GM12878 (cell line): Measurements from ENCODE around the gene LRRN4. TPM values are rescaled to one million over a fixed set of nuclear protein-coding genes. Genes with fewer than 3 reads are reported as not detected.

Experiments used
- ATAC-seq: fragments of 200-7000 bp; cut with Tn5 transposase; 3 replicates; pipeline ENCODE4 v1.9.1; 2020; ENCODE audit warnings: mild to moderate bottlenecking, moderate library complexity
- BruUV-seq: library from RNA; stranded (reverse); fragments of 400-500 nt; replicated peaks from 2 replicates; lab custom pipeline; 2021; lab: Mats Ljungman, UMichigan
- CTCF ChIA-PET: fragments of 300-600 bp; sonication (Branson Sonifier 250); formaldehyde crosslinking; extraction: SDS; loops from one replicate; lab custom pipeline; 2021; ENCODE audit warnings: inconsistent platforms; lab: Yijun Ruan, JAX
- POLR2A ChIA-PET: fragments of 350-600 bp; formaldehyde crosslinking; extraction: SDS; loops from one replicate; lab custom pipeline; 2021; ENCODE audit warnings: inconsistent platforms; lab: Charles Lee
- RAD21 ChIA-PET: fragments of 300-600 bp; sonication (Branson Sonifier 250); formaldehyde crosslinking; loops from one replicate; lab custom pipeline; 2023; ENCODE audit warnings: antibody characterized with exemption; ENCODE audit not compliant: unreplicated experiment; lab: Charles Lee
- SMC1A ChIA-PET: fragments of 300-600 bp; sonication (Branson Sonifier 250); formaldehyde crosslinking; loops from one replicate; lab custom pipeline; 2023; ENCODE audit not compliant: unreplicated experiment, uncharacterized antibody; lab: Charles Lee
- DNase-seq: peaks from one replicate; pipeline ENCODE4 v3.0.0-alpha.2; 2011; ENCODE audit warnings: low read depth, low spot score
- FAIRE-seq: peaks from 3 replicates; lab custom pipeline; 2011; peaks lifted over from hg19 to GRCh38; lab: Jason Lieb, UNC
- H2AFZ ChIP-seq: 2 replicates; pipeline ENCODE4 v1.6.0; 2011; ENCODE audit warnings: low read depth, low read length, control low read depth; ENCODE audit not compliant: control insufficient read depth
- H3K27ac ChIP-seq: 2 replicates; pipeline ENCODE4 v1.5.1; 2011; ENCODE audit warnings: control low read depth; ENCODE audit not compliant: control insufficient read depth, insufficient read depth
- H3K27me3 ChIP-seq, 2 experiments: replicated peaks in 1 of 2; 2 replicates each; pipeline versions ENCODE4 v1.6.0 to v1.6.1; 2011; ENCODE audit warnings: low read length in 1 of 2; ENCODE audit not compliant: control insufficient read depth in 2 of 2, insufficient read depth in 2 of 2
- H3K36me3 ChIP-seq, 2 experiments: 2 replicates each; pipeline ENCODE4 v1.5.1; 2011; ENCODE audit warnings: low read length in 1 of 2; ENCODE audit not compliant: control insufficient read depth in 2 of 2, insufficient read depth in 2 of 2
- H3K4me1 ChIP-seq: 2 replicates; pipeline ENCODE4 v1.6.1; 2011; ENCODE audit warnings: mild to moderate bottlenecking, low read length, moderate library complexity, mixed read lengths; ENCODE audit not compliant: control insufficient read depth, insufficient read depth
- H3K4me2 ChIP-seq: 2 replicates; pipeline ENCODE4 v1.6.0; 2011; ENCODE audit warnings: control low read depth; ENCODE audit not compliant: control insufficient read depth, insufficient read depth
- H3K4me3 ChIP-seq: fragments of 200-600 bp; sonication (generic); 2 replicates; pipeline ENCODE4 v1.5.1; 2016
- H3K79me2 ChIP-seq: 2 replicates; pipeline ENCODE4 v1.6.0; 2011; ENCODE audit warnings: low read length; ENCODE audit not compliant: control insufficient read depth, insufficient read depth
- H3K9ac ChIP-seq: 2 replicates; pipeline ENCODE4 v1.8.0; 2011; ENCODE audit warnings: low read length, control low read depth, mixed read lengths; ENCODE audit not compliant: control insufficient read depth, insufficient read depth
- H3K9me3 ChIP-seq: replicated peaks from 3 replicates; pipeline ENCODE4 v1.5.1; 2011; ENCODE audit warnings: mild to moderate bottlenecking, low read length; ENCODE audit not compliant: control insufficient read depth, insufficient read depth
- H4K20me1 ChIP-seq: 2 replicates; pipeline ENCODE4 v1.6.0; 2011; ENCODE audit not compliant: control insufficient read depth, insufficient read depth
- BCL3 ChIP-seq: IDR thresholded peaks from 2 replicates; pipeline ENCODE4 v1.6.1; 2011; ENCODE audit warnings: borderline replicate concordance, low read depth, mild to moderate bottlenecking, moderate library complexity, low read length; ENCODE audit not compliant: insufficient read depth, poor library complexity, severe bottlenecking
- CEBPZ ChIP-seq: fragments of 150-350 bp; IDR thresholded peaks from 2 replicates; pipeline ENCODE4 v1.6.1; 2016; ENCODE audit warnings: low read depth, low read length
- EED ChIP-seq: sonication (generic); IDR thresholded peaks from 2 replicates; pipeline ENCODE4 v1.6.1; 2016; ENCODE audit warnings: antibody characterized with exemption, low read depth
- FOS ChIP-seq: IDR thresholded peaks from 3 replicates; pipeline ENCODE4 v1.6.1; 2011; ENCODE audit warnings: borderline replicate concordance; ENCODE audit not compliant: insufficient read length; ENCODE audit errors: extremely low read depth
- HDAC2 ChIP-seq: fragments of 200-600 bp; sonication (generic); IDR thresholded peaks from 2 replicates; pipeline ENCODE4 v1.6.1; 2017
- IRF4 ChIP-seq: IDR thresholded peaks from 2 replicates; pipeline ENCODE4 v1.6.1; 2011; ENCODE audit warnings: low read depth, low read length
- KAT2A ChIP-seq: conservative IDR thresholded peaks from 2 replicates; pipeline ENCODE4 v1.6.1; 2011; ENCODE audit warnings: low read depth, low read length; ENCODE audit not compliant: control insufficient read depth
- KDM1A ChIP-seq: fragments of 200-600 bp; sonication (generic); IDR thresholded peaks from 2 replicates; pipeline ENCODE4 v1.6.1; 2016; ENCODE audit warnings: borderline replicate concordance
- MLLT1 ChIP-seq: fragments of 450-650 bp; IDR thresholded peaks from 2 replicates; pipeline ENCODE4 v1.6.1; 2016; ENCODE audit warnings: mild to moderate bottlenecking
- PBX3 ChIP-seq: IDR thresholded peaks from 2 replicates; pipeline ENCODE4 v1.6.1; 2011; ENCODE audit warnings: mild to moderate bottlenecking, low read depth, low read length, moderate library complexity; ENCODE audit not compliant: insufficient replicate concordance
- POLR2A ChIP-seq: IDR thresholded peaks from 2 replicates; pipeline ENCODE4 v1.6.1; 2011; ENCODE audit warnings: low read depth, mild to moderate bottlenecking, low read length
- RBBP5 ChIP-seq: fragments of 200-600 bp; sonication (generic); conservative IDR thresholded peaks from 2 replicates; pipeline ENCODE4 v1.6.1; 2016
- SIX5 ChIP-seq: IDR thresholded peaks from 2 replicates; pipeline ENCODE4 v1.6.1; 2011; ENCODE audit warnings: mild to moderate bottlenecking, low read depth, low read length, moderate library complexity; ENCODE audit not compliant: severe bottlenecking
- SREBF2 ChIP-seq: IDR thresholded peaks from 2 replicates; pipeline ENCODE4 v1.6.1; 2012; ENCODE audit warnings: mild to moderate bottlenecking, low read length
- TAF1 ChIP-seq: IDR thresholded peaks from 2 replicates; pipeline ENCODE4 v1.6.1; 2011; ENCODE audit warnings: mild to moderate bottlenecking, low read depth, low read length, borderline replicate concordance
- TCF7 ChIP-seq: IDR thresholded peaks from 2 replicates; pipeline ENCODE4 v1.6.1; 2014; ENCODE audit warnings: antibody characterized with exemption, borderline replicate concordance
- WGBS: methylation state at CpG from one replicate; pipeline ENCODE4 v1.1.6; 2016; ENCODE audit warnings: low lambda C conversion rate; ENCODE audit not compliant: insufficient replicate concordance, insufficient coverage; ENCODE audit errors: missing lambda C conversion rate; 5-methylcytosine and 5-hydroxymethylcytosine counted together
- in situ Hi-C: fragments of 300-500 bp; cut with MboI; formaldehyde crosslinking; loops from 9 replicates; pipeline ENCODE4 v1.14.3; 2018; ENCODE audit warnings: mixed read lengths
- intact Hi-C: fragments of 100-400 bp; cut with micrococcal nuclease; formaldehyde crosslinking; loops from one replicate; pipeline ENCODE4 v1.14.2; 2022; ENCODE audit not compliant: unreplicated experiment
- polyA plus RNA-seq, 11 experiments: library from polyadenylated mRNA; depleted of rRNA in 4 of 11; unstranded in 6 of 11; stranded (reverse) in 5 of 11; fragments of >200 nt; fragmentation: Nextera tagmentation in 4 of 11; fragmentation: Illumina TruSeq in 1 of 11; extraction: Ambion mirVana in 4 of 11; extraction: Trizol in 1 of 11; gene quantifications; 1 replicate in 1 of 11; 2 replicates in 10 of 11; pipeline versions ENCODE4 v1.2.1 to v1.2.3, GENCODE V29; 2011 to 2016; ENCODE audit warnings: inconsistent platforms in 2 of 11, missing spikeins in 2 of 11, low read depth in 1 of 11
- total RNA-seq, 4 experiments: library from RNA; depleted of rRNA in 3 of 4; stranded (reverse); fragments of >200 nt in 3 of 4; fragmentation: Illumina TruSeq in 1 of 4; extraction: Trizol in 1 of 4; gene quantifications; 2 replicates each; pipeline versions ENCODE4 v1.2.1 to v1.2.3, GENCODE V29; 2013 to 2021

Gene LRRN4
- total and polyA plus RNA-seq, 10 of the 15 experiments (the other 5 are each of a cell fraction or from before 2014, with no cell fraction given): 0.11 TPM; not detected in 9

GRCh38 chr20:6000871-6001270, 53.0 kb downstream of the LRRN4 start (continued):
- no peak for TF ChIP-seq CEBPZ

GRCh38 chr20:5999783-6000182, 54.1 kb downstream of the LRRN4 start:
- Histone ChIP-seq H3K27ac (no peak overlapping the region), H3K36me3 (peaks cover 10% of the 10 kb centered on the region in 2 experiments; a peak in 3 of 4 replicates), H3K4me3 (no peak overlapping the region), H3K9ac (no peak overlapping the region), H3K4me1 (peaks cover 7% of the 10 kb centered on the region; the same call in 1 of the 2 replicates), H3K9me3 (no peaks in the 10 kb centered on the region), H4K20me1 (no peaks in the 10 kb centered on the region), H2AFZ (no peak overlapping the region), H3K79me2 (no peaks in the 10 kb centered on the region), H3K27me3 (no peaks in the 10 kb centered on the region), H3K4me2 (no peak overlapping the region)
- TF ChIP-seq PBX3 (no peak), HDAC2 (no peak), BCL3 (no peak), FOS (no peak), TAF1 (no peak), EED (no peak), IRF4 (no peak), MLLT1 (no peak), POLR2A (no peak), KDM1A (no peak), TCF7 (no peak), SREBF2 (no peak), KAT2A (no peak), RBBP5 (no peak), SIX5 (no peak)
- CTCF ChIA-PET: no interaction called here
- RAD21 ChIA-PET: no interaction called here
- POLR2A ChIA-PET: no interaction called here
- intact Hi-C loops (no loop called here), in situ Hi-C loops (loop anchor here (5.0 kb wide), 1 partner anchor 472 kb away; no protein-coding TSS in a partner anchor)
- ATAC-seq: no peak
- 96% methylated on average over 9 of the region's 9 CpGs for WGBS
- SMC1A ChIA-PET: no interaction called here
- FAIRE-seq: no peak
- no peak for DNase-seq
- no TSS peak for BruUV-seq
